ENCODE measurements around the gene G2E3. TPM values are rescaled to one million over a fixed set of nuclear protein-coding genes. Genes with fewer than 3 reads are reported as not detected.
A peak's percentile ranks its signal among the peaks of the same experiment; 100 is the strongest.
"Not testable (repeated sequence)": the region's sequence is repeated elsewhere in the genome, so short reads cannot be mapped to it uniquely, and the experiment has no call there.

G2E3 gene
- polyA plus RNA-seq, 1 experiment, result 7.5 TPM

GRCh38 chr14:30603402-30603801 lies 44.4 kb downstream of the G2E3 start:
- Histone ChIP-seq H3K27me3 (ENCODE audit: control insufficient read depth, insufficient read depth, low read length) (no peaks in the 10 kb centered on the region), H3K36me3 (ENCODE audit: control insufficient read depth, insufficient read depth, low read length) (peaks cover 4% of the 10 kb centered on the region; the same call in 1 of the 2 replicates), H3K4me3 (ENCODE audit: low read depth, low read length) (no peak overlapping the region)
- POLR2A ChIA-PET, result no interaction called here
- no peak for DNase-seq (ENCODE audit: low read depth)
- CTCF ChIA-PET, result no interaction called here
- TF ChIP-seq CTCF (IDR thresholded peaks at IDR 0.05; ENCODE audit: insufficient read depth, low read depth, low read length), result no peak

- H3K36me3 ChIP-seq (ENCODE audit: control insufficient read depth, insufficient read depth, low read length); CTCF ChIA-PET; DNase-seq (ENCODE audit: low read depth); H3K27me3 ChIP-seq (ENCODE audit: control insufficient read depth, insufficient read depth, low read length); POLR2A ChIA-PET; H3K4me3 ChIP-seq (ENCODE audit: low read depth, low read length): not testable (repeated sequence)
Measured at GRCh38 chr14:30604696-30605095, 45.7 kb downstream of the G2E3 start.

- ChIA-PET POLR2A (no interaction called here), CTCF (no interaction called here)
- H3K4me3 ChIP-seq (ENCODE audit: low read depth, low read length), result no peak overlapping the region
- TF ChIP-seq CTCF (IDR thresholded peaks at IDR 0.05; ENCODE audit: insufficient read depth, low read depth, low read length), result no peak
- no peaks in the 10 kb centered on the region for H3K27me3 ChIP-seq (ENCODE audit: control insufficient read depth, insufficient read depth, low read length)
- peaks cover 3% of the 10 kb centered on the region; the same call in 1 of the 2 replicates for H3K36me3 ChIP-seq (ENCODE audit: control insufficient read depth, insufficient read depth, low read length)
- DNase-seq (ENCODE audit: low read depth), result no peak
Measured at GRCh38 chr14:30607156-30607780, 48.3 kb downstream of the G2E3 start.

GRCh38 chr14:30608533-30609006 lies 49.6 kb downstream of the G2E3 start:
- peaks cover 2% of the 10 kb centered on the region; the same call in 1 of the 2 replicates for H3K36me3 ChIP-seq (ENCODE audit: control insufficient read depth, insufficient read depth, low read length)
- TF ChIP-seq CTCF (IDR thresholded peaks at IDR 0.05; ENCODE audit: insufficient read depth, low read depth, low read length), result peak; percentile 14; the same call in 1 of the 2 replicates
- H3K27me3 ChIP-seq (ENCODE audit: control insufficient read depth, insufficient read depth, low read length), result no peaks in the 10 kb centered on the region
- ChIA-PET POLR2A (no interaction called here), CTCF (interaction anchor here (0.9 kb wide), 1 partner anchor 8 kb away, joined by 4 read pairs; no protein-coding TSS in a partner anchor)
- H3K4me3 ChIP-seq (ENCODE audit: low read depth, low read length), result no peak overlapping the region
- no peak for DNase-seq (ENCODE audit: low read depth)

- Histone ChIP-seq H3K36me3 (ENCODE audit: control insufficient read depth, insufficient read depth, low read length) (0 out of 2 replicates have a peak, but pooled peaks cover 2% of the 10 kb centered on the region), H3K4me3 (ENCODE audit: low read depth, low read length) (no peak overlapping the region), H3K27me3 (ENCODE audit: control insufficient read depth, insufficient read depth, low read length) (no peaks in the 10 kb centered on the region)
- ChIA-PET CTCF (interaction anchor here (0.6 to 1.6 kb wide), 7 partner anchors 9 to 809 kb away, joined by 3 to 5 read pairs (median 3); partner anchors contain the start of gene SCFD1), POLR2A (no interaction called here)
- TF ChIP-seq CTCF (IDR thresholded peaks at IDR 0.05; ENCODE audit: insufficient read depth, low read depth, low read length), result peak; percentile 36; the same call in 1 of the 2 replicates
- no peak for DNase-seq (ENCODE audit: low read depth)
Measured at GRCh38 chr14:30610787-30611343, 51.9 kb downstream of the G2E3 start.

All from BJ (cell line).